Cardiac muscle cell (in vitro differentiated cells and primary cell): ENCODE data around the gene KRI1. TPM values are rescaled to one million over a fixed set of nuclear protein-coding genes. Genes with fewer than 3 reads are reported as not detected.

ENCODE experiments used
- DNase-seq, 2 donors: peaks; one replicate each; pipeline versions ENCODE4 v3.0.0 to v3.0.0-alpha.2; 2010 to 2017; ENCODE audit warnings: low read depth in 1 of 2, low spot score in 1 of 2
- H3K27ac ChIP-seq: fragments of 200-600 bp; sonication (generic); 2 replicates; pipeline ENCODE4 v1.5.1; 2016
- H3K27me3 ChIP-seq: fragments of 200-600 bp; sonication (generic); 2 replicates; pipeline ENCODE4 v1.6.0; 2016; ENCODE audit warnings: control low read depth
- H3K36me3 ChIP-seq: fragments of 200-600 bp; sonication (generic); 2 replicates; pipeline ENCODE4 v1.5.1; 2016; ENCODE audit warnings: control low read depth
- H3K4me1 ChIP-seq: fragments of 200-600 bp; sonication (generic); 2 replicates; pipeline ENCODE4 v1.8.1; 2017; ENCODE audit warnings: low read depth, mild to moderate bottlenecking, mixed run types
- H3K4me3 ChIP-seq: fragments of 200-600 bp; sonication (generic); 2 replicates; pipeline ENCODE4 v1.5.1; 2016; ENCODE audit warnings: mild to moderate bottlenecking
- H3K9me3 ChIP-seq: fragments of 200-600 bp; sonication (generic); 2 replicates; pipeline ENCODE4 v1.5.1; 2017; ENCODE audit warnings: low read depth, mild to moderate bottlenecking, control low read depth
- polyA plus RNA-seq: library from polyadenylated mRNA; unstranded; fragments of >200 nt; fragmentation: Nextera tagmentation; extraction: Ambion mirVana; gene quantifications from 2 replicates; pipeline ENCODE4 v1.2.1, GENCODE V29; 2016
- total RNA-seq: library from RNA; depleted of rRNA; stranded (reverse); fragments of >200 nt; gene quantifications from 2 replicates; pipeline ENCODE4 v1.2.3, GENCODE V29; 2016
- TF ChIP-seq, protein P1 (sequence below): IDR thresholded peaks from 2 replicates; pipeline ENCODE4 v1.5.1; 2012; ENCODE audit warnings: low read depth, mild to moderate bottlenecking, low read length

The KRI1 gene
- total and polyA plus RNA-seq, 2 experiments from 2014 or later = 26.1 to 28.3 TPM

DNA sequence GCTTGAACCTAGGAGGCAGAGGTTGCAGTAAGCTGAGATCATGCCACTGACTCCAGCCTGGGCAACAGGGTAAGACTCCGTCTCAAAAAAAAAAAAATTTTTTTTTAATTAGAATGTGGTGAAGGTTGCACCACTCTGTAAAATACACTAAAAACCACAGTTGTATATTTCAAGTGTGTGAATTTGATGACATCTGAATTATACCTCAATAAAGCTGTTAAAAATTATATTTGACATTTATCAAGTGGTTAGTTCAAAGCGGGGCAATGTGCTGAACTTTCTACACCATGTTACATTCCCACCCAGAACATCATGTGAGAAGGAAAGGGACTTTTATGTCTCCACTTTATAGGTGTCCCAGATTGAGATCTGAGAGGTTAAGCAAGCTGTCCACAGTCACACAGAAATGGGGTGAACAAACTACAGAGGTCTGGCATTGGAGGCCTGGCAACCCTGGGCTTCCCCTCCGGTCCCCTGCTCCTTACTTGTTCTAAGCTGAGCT, 42.6 kb downstream of the KRI1 start:
- no peaks in the 10 kb centered on the region for H3K36me3 ChIP-seq
- no peak overlapping the region for H3K4me3 ChIP-seq
- TF ChIP-seq, protein P1, sequence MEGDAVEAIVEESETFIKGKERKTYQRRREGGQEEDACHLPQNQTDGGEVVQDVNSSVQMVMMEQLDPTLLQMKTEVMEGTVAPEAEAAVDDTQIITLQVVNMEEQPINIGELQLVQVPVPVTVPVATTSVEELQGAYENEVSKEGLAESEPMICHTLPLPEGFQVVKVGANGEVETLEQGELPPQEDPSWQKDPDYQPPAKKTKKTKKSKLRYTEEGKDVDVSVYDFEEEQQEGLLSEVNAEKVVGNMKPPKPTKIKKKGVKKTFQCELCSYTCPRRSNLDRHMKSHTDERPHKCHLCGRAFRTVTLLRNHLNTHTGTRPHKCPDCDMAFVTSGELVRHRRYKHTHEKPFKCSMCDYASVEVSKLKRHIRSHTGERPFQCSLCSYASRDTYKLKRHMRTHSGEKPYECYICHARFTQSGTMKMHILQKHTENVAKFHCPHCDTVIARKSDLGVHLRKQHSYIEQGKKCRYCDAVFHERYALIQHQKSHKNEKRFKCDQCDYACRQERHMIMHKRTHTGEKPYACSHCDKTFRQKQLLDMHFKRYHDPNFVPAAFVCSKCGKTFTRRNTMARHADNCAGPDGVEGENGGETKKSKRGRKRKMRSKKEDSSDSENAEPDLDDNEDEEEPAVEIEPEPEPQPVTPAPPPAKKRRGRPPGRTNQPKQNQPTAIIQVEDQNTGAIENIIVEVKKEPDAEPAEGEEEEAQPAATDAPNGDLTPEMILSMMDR = no peak
- DNase-seq = no peak
- no peaks in the 10 kb centered on the region for H3K9me3 ChIP-seq
- peaks cover 11% of the 10 kb centered on the region for H3K27me3 ChIP-seq
- no peak overlapping the region for H3K27ac ChIP-seq
- no peaks in the 10 kb centered on the region for H3K4me1 ChIP-seq

DNA sequence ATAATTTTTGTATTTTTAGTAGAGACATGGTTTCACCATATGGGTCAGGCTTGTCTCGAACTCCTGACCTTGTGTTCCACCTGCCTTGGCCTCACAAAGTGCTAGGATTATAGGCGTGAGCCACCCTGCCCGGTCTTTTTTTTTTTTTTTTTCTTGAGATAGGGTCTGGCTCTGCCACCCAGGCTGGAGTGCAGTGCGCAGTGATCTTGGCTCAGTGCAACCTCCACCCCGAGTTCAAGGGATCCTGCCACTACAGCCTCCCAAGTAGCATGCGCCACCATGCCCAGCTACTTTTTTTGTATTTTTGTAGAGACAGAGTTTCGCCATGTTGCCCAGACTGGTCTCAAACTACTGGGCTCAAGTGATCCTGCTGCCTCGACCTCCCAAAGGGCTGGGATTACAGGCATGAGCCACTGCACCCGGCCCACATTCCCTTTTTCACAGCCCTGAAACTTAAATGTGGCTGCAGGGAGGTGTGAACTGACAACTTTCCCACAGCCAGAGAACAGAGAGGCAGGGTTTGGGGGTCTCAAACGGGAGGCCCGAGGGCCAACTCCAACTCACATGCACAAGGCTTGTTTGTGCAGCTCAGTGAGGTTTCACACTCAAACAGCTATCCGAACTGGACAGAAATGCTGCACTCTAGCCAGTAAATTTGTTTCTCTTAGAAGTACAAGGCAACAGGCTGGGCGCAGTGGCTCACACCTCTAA, 44.2 kb downstream of the KRI1 start:
- Histone ChIP-seq H3K36me3 (no peaks in the 10 kb centered on the region), H3K4me1 (no peaks in the 10 kb centered on the region), H3K27ac (no peak overlapping the region), H3K9me3 (no peaks in the 10 kb centered on the region), H3K27me3 (peaks cover 25% of the 10 kb centered on the region), H3K4me3 (no peak overlapping the region)
- DNase-seq = no peak
- TF ChIP-seq, protein P1 = no peak

DNA sequence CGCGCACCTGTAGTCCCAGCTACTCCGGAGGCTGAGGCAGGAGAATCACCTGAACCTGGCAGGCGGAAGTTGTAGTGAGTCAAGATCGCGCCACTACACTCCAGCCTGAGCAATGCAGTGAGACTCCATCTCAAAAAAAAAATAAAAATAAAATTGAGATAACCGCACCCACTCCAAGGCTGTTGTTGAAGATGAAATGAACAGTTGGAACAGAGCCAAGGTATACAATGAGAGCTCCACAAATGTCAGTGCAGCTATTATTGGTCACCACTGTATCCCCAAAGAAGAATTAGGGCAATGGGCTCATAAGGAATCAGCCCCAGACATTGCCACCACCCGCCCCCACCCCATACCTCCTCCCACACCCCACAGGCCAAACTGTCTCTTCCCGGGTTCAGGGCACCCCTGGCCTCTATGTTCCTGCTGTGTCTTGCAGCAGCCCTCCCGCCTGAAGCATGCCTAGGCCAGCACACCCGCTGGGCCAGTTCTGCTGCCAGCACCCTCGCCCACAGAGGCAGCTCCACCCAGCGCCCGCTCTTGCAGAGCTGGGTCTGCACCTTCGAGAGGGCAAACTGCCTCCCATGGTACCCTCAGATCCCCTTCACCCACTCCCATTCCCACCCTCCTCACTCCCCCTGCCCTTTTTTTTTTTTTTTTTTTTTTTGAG, 45.0 kb downstream of the KRI1 start:
- Histone ChIP-seq H3K9me3 (no peaks in the 10 kb centered on the region), H3K4me3 (no peak overlapping the region), H3K4me1 (no peaks in the 10 kb centered on the region), H3K36me3 (no peaks in the 10 kb centered on the region), H3K27ac (no peak overlapping the region), H3K27me3 (peaks cover 33% of the 10 kb centered on the region)
- DNase-seq = no peak
- TF ChIP-seq, protein P1 = no peak

DNA sequence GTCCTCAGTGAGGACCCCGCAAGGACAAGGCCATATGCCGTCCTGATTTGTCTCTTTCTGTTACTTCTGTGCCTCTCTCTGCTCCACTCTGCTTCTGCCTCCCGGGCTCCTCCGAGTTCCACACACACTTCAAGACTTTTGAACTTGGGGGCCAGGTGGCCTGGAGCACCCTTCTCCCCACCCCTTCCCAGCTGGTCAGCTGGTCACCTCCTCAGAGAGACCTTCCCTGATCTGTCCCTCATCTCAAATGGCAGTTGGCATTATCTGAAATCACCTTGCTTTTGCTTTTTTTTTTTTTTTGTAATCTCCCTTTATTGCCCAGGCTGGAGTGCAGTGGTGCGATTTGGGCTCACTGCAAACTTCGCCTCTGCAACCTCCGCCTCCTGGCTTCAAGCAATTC, 46.4 kb downstream of the KRI1 start:
- no peak overlapping the region for H3K27ac ChIP-seq
- no peak overlapping the region for H3K4me3 ChIP-seq
- no peaks in the 10 kb centered on the region for H3K36me3 ChIP-seq
- peaks cover 47% of the 10 kb centered on the region for H3K27me3 ChIP-seq
- H3K9me3 ChIP-seq = no peaks in the 10 kb centered on the region
- TF ChIP-seq, protein P1 = no peak
- DNase-seq = no peak
- H3K4me1 ChIP-seq = no peaks in the 10 kb centered on the region

DNA sequence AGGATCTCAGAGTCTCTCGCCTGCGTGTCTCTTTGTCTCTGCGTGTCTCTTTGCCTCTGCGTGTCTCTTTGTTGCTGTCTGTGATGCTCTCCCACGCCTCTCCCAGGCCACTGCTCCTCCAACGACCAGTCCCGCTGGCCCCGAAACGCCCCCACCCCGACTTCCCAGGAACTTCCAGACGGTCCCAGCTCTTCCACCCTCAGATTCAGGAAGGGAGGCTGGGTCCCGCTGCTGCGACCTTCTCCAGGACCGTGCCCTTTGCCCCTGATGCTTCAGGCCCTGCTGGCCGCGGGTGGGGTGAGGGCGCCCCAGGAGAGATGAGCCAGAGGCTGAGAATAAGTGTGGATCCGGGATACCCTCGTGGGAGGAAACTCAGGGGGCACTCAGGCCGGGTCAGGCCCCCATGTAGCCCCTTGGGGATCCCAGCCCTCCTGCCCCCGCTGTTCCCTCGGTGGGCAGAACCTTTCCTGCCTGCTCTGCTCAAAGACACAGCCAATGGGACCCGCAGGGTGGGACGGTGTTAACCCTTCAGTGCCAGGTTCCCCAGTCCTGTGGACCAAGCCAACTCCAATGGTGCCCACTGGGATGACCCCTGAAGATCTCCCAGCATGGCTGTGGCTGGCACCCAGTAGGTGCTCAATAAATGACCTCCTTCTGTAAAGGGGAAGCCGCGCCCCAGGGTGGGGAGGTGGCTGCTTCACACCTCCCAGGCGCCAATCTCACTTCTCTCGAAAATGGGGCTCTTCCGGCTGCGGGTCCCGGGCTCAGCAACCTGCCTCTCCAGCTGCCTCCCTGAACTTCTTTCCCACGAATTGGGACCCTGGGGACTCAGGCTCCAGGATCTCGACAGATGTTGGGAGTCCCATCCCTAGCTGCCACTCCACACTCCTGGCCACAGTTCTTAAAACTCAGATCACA, 47.1 kb downstream of the KRI1 start:
- TF ChIP-seq, protein P1 = no peak
- Histone ChIP-seq H3K27ac (no peak overlapping the region), H3K9me3 (no peaks in the 10 kb centered on the region), H3K4me1 (no peaks in the 10 kb centered on the region), H3K4me3 (no peak overlapping the region), H3K27me3 (peaks cover 54% of the 10 kb centered on the region), H3K36me3 (no peaks in the 10 kb centered on the region)
- DNase-seq = no peak
